ENCODE measurements around the gene ZNF778.
A peak's percentile ranks its signal among the peaks of the same experiment; 100 is the strongest.

ZNF778 gene

DNA sequence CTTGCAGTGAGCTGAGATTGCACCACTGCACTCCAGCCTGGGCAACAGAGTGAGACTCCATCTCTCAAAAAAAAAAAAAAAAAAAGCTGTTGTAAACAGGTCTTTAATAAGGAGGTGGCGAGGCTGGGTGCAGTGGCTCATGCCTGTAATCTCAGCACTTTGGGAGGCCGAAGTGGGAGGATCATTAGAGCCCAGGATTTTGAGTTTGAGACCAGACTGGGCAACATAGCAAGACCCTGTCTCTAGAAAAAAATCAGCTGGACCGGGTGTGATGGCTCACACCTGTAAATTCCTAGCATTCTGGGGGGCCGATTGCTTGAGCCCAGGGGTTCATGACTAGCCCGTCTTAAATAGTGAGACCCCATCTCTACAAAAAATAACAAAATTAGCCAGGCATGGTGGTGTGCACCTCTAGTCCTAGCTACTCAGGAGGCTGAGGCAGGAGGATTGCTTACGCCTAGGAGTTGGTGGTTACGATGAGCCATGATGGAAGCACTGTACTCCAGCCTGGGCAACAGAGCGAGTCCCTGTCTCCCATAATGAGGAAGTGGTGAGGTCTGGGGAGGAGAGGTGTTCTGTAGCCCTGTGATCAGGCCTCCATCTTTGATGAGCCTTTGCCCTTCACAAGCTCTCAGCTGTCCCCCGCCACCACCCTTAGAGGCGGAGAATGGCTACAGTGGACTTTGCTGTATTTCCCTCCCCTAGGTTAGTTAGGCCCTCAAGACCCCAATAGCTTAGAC, 36.2 kb downstream of the ZNF778 start:
- Histone ChIP-seq H3K14ac (ENCODE audit: low read length in 2 of 2) (no peak overlapping the region), H3K4ac (ENCODE audit: low read depth in 1 of 2, low read length in 2 of 2) (no peak overlapping the region), H4K8ac (ENCODE audit: low read length) (no peak overlapping the region), H3K27ac (ENCODE audit: low read length, poor library complexity, severe bottlenecking) (no peak overlapping the region), H3K9me3 (ENCODE audit: control insufficient read depth, low read length) (no peaks in the 10 kb centered on the region), H3K27me3 (ENCODE audit: control insufficient read depth in 1 of 2, insufficient read depth in 1 of 2, low read length in 2 of 2) (no peaks in the 10 kb centered on the region), H2AFZ (ENCODE audit: low read depth, low read length) (no peak overlapping the region), H2BK12ac (ENCODE audit: low read length in 2 of 2) (no peak overlapping the region), H3K9ac (ENCODE audit: low read length) (no peak overlapping the region), H2BK15ac (ENCODE audit: low read depth, poor library complexity, severe bottlenecking) (no peak overlapping the region), H3K36me3 (ENCODE audit: control insufficient read depth in 1 of 2, insufficient read depth in 2 of 2, low read depth in 1 of 2, low read length in 2 of 2) (peaks cover 0 to 3% of the 10 kb centered on the region in 2 experiments), H4K91ac (ENCODE audit: low read length) (no peak overlapping the region), H3K4me3 (ENCODE audit: insufficient read depth in 1 of 2, low read depth in 1 of 2, low read length in 2 of 2) (no peak overlapping the region), H3K23ac (ENCODE audit: low read length in 2 of 2) (no peak overlapping the region), H3K4me1 (ENCODE audit: control insufficient read depth, insufficient read depth, low read depth, low read length) (peaks cover 9% of the 10 kb centered on the region), H2AK5ac (ENCODE audit: low read length, severe bottlenecking) (no peak overlapping the region), H2BK120ac (ENCODE audit: low read depth, low read length) (no peak overlapping the region), H3K79me1 (replicated peaks; ENCODE audit: low read length, poor library complexity, severe bottlenecking) (peaks cover 1% of the 10 kb centered on the region), H3K4me2 (ENCODE audit: low read length, poor library complexity, severe bottlenecking) (no peak overlapping the region), H3K18ac (ENCODE audit: low read depth in 1 of 2, low read length in 2 of 2) (no peak overlapping the region), H2BK5ac (ENCODE audit: low read depth, low read length, poor library complexity, severe bottlenecking) (no peak overlapping the region)
- DNase-seq = no peak
- 95% methylated on average over 10 of the region's 10 CpGs for WGBS

DNA sequence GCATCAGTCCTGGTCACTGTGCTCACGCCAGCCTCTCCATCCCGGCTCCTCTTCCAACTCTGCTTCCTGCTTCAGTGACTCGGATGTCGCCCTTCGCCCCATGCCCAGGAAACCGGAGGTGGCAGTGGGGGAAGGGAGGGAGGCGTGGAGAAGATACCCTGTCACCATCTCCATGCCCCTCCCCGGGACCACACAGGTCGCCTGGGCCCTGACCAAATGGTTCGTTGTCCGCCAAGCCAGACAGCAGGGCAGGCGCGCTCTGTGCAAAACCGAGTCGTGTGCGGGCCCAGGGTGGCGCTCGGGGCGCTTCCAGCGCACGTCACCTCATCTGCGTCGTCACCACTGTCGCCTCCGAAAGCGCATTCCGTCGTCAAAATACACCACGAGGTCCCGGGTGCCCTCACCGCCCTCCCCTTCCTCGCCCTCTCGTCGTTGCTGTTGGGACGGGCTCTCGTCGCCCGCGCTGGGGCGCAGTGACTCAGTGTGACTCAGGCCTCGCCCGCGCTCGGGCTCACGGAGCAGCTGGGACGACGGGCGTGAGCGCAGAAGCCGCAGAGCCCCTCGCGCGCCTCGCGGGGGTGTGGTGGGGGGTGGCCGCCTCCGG, 39.2 kb downstream of the ZNF778 start:
- whole genome bisulfite sequencing = 12% methylated on average over 47 of the region's 57 CpGs
- H3K14ac ChIP-seq (ENCODE audit: low read length in 2 of 2) = no peak overlapping the region
- DNase-seq = peak; percentile 72

GRCh38 chr16:89257281-89257731, 39.8 kb downstream of the ZNF778 start:
- H2AK5ac ChIP-seq (ENCODE audit: low read length, severe bottlenecking) = no peak overlapping the region
- no peak overlapping the region for H3K4ac ChIP-seq (ENCODE audit: low read depth in 1 of 2, low read length in 2 of 2)
- peaks cover 1% of the 10 kb centered on the region for H3K79me1 ChIP-seq (replicated peaks; ENCODE audit: low read length, poor library complexity, severe bottlenecking)
- no peak overlapping the region for H2BK5ac ChIP-seq (ENCODE audit: low read depth, low read length, poor library complexity, severe bottlenecking)
- H3K36me3 ChIP-seq (ENCODE audit: control insufficient read depth in 1 of 2, insufficient read depth in 2 of 2, low read depth in 1 of 2, low read length in 2 of 2) = peaks cover 0 to 6% of the 10 kb centered on the region in 2 experiments
- H2BK12ac ChIP-seq (ENCODE audit: low read length in 2 of 2) = peak overlapping the region in 1 of 2 experiments; percentile 54
- DNase-seq = no peak
- no peak overlapping the region for H2BK120ac ChIP-seq (ENCODE audit: low read depth, low read length)
- H3K4me3 ChIP-seq (ENCODE audit: insufficient read depth in 1 of 2, low read depth in 1 of 2, low read length in 2 of 2) = peak overlapping the region; percentile 33 to 85
- H2AFZ ChIP-seq (ENCODE audit: low read depth, low read length) = peak overlapping the region; percentile 62
- H4K8ac ChIP-seq (ENCODE audit: low read length) = peak overlapping the region; percentile 93
- peak overlapping the region; percentile 83 for H4K91ac ChIP-seq (ENCODE audit: low read length)
- no peak overlapping the region for H3K14ac ChIP-seq (ENCODE audit: low read length in 2 of 2)
- H3K9ac ChIP-seq (ENCODE audit: low read length) = peak overlapping the region; percentile 88
- no peak overlapping the region for H3K27ac ChIP-seq (ENCODE audit: low read length, poor library complexity, severe bottlenecking)
- no peak overlapping the region for H3K4me2 ChIP-seq (ENCODE audit: low read length, poor library complexity, severe bottlenecking)
- peak overlapping the region in 1 of 2 experiments; percentile 70 for H3K23ac ChIP-seq (ENCODE audit: low read length in 2 of 2)
- peaks cover 12% of the 10 kb centered on the region for H3K4me1 ChIP-seq (ENCODE audit: control insufficient read depth, insufficient read depth, low read depth, low read length)
- peak overlapping the region; percentile 54 to 70 for H3K18ac ChIP-seq (ENCODE audit: low read depth in 1 of 2, low read length in 2 of 2)
- no peaks in the 10 kb centered on the region for H3K27me3 ChIP-seq (ENCODE audit: control insufficient read depth in 1 of 2, insufficient read depth in 1 of 2, low read length in 2 of 2)
- H3K9me3 ChIP-seq (ENCODE audit: control insufficient read depth, low read length) = no peaks in the 10 kb centered on the region
- H2BK15ac ChIP-seq (ENCODE audit: low read depth, poor library complexity, severe bottlenecking) = peak overlapping the region; percentile 96
- WGBS = 13% methylated on average over 43 of the region's 44 CpGs

More for the DNA sequence above, 39.2 kb downstream of the ZNF778 start:
- H3K9me3 ChIP-seq (ENCODE audit: control insufficient read depth, low read length) = no peaks in the 10 kb centered on the region
- peaks cover 12% of the 10 kb centered on the region for H3K4me1 ChIP-seq (ENCODE audit: control insufficient read depth, insufficient read depth, low read depth, low read length)
- peak overlapping the region; percentile 96 for H2BK15ac ChIP-seq (ENCODE audit: low read depth, poor library complexity, severe bottlenecking)
- H3K36me3 ChIP-seq (ENCODE audit: control insufficient read depth in 1 of 2, insufficient read depth in 2 of 2, low read depth in 1 of 2, low read length in 2 of 2) = peaks cover 0 to 3% of the 10 kb centered on the region in 2 experiments
- H3K18ac ChIP-seq (ENCODE audit: low read depth in 1 of 2, low read length in 2 of 2) = peak overlapping the region; percentile 37 to 70
- peak overlapping the region; percentile 62 for H2AFZ ChIP-seq (ENCODE audit: low read depth, low read length)
- H3K27me3 ChIP-seq (ENCODE audit: control insufficient read depth in 1 of 2, insufficient read depth in 1 of 2, low read length in 2 of 2) = no peaks in the 10 kb centered on the region
- no peak overlapping the region for H3K4ac ChIP-seq (ENCODE audit: low read depth in 1 of 2, low read length in 2 of 2)
- H4K91ac ChIP-seq (ENCODE audit: low read length) = peak overlapping the region; percentile 83
- H4K8ac ChIP-seq (ENCODE audit: low read length) = peak overlapping the region; percentile 93
- H3K9ac ChIP-seq (ENCODE audit: low read length) = peak overlapping the region; percentile 88
- H3K79me1 ChIP-seq (replicated peaks; ENCODE audit: low read length, poor library complexity, severe bottlenecking) = peaks cover 1% of the 10 kb centered on the region
- H3K4me2 ChIP-seq (ENCODE audit: low read length, poor library complexity, severe bottlenecking) = no peak overlapping the region
- no peak overlapping the region for H2AK5ac ChIP-seq (ENCODE audit: low read length, severe bottlenecking)
- H2BK12ac ChIP-seq (ENCODE audit: low read length in 2 of 2) = peak overlapping the region in 1 of 2 experiments; percentile 50
- H2BK5ac ChIP-seq (ENCODE audit: low read depth, low read length, poor library complexity, severe bottlenecking) = no peak overlapping the region
- H3K27ac ChIP-seq (ENCODE audit: low read length, poor library complexity, severe bottlenecking) = no peak overlapping the region
- peak overlapping the region; percentile 33 to 85 for H3K4me3 ChIP-seq (ENCODE audit: insufficient read depth in 1 of 2, low read depth in 1 of 2, low read length in 2 of 2)
- peak overlapping the region in 1 of 2 experiments; percentile 70 for H3K23ac ChIP-seq (ENCODE audit: low read length in 2 of 2)
- no peak overlapping the region for H2BK120ac ChIP-seq (ENCODE audit: low read depth, low read length)

GRCh38 chr16:89257757-89258465, 40.4 kb downstream of the ZNF778 start:
- peak overlapping the region; percentile 88 for H3K9ac ChIP-seq (ENCODE audit: low read length)
- no peak overlapping the region for H2AK5ac ChIP-seq (ENCODE audit: low read length, severe bottlenecking)
- no peak overlapping the region for H2BK12ac ChIP-seq (ENCODE audit: low read length in 2 of 2)
- H4K8ac ChIP-seq (ENCODE audit: low read length) = peak overlapping the region; percentile 93
- H4K91ac ChIP-seq (ENCODE audit: low read length) = no peak overlapping the region
- H3K14ac ChIP-seq (ENCODE audit: low read length in 2 of 2) = no peak overlapping the region
- 88% methylated on average over 14 of the region's 18 CpGs for WGBS
- no peak overlapping the region for H2BK5ac ChIP-seq (ENCODE audit: low read depth, low read length, poor library complexity, severe bottlenecking)
- H3K4me1 ChIP-seq (ENCODE audit: control insufficient read depth, insufficient read depth, low read depth, low read length) = peaks cover 12% of the 10 kb centered on the region
- no peaks in the 10 kb centered on the region for H3K9me3 ChIP-seq (ENCODE audit: control insufficient read depth, low read length)
- no peak overlapping the region for H2BK120ac ChIP-seq (ENCODE audit: low read depth, low read length)
- no peak overlapping the region for H3K23ac ChIP-seq (ENCODE audit: low read length in 2 of 2)
- no peak overlapping the region for H2AFZ ChIP-seq (ENCODE audit: low read depth, low read length)
- no peak overlapping the region for H3K4me2 ChIP-seq (ENCODE audit: low read length, poor library complexity, severe bottlenecking)
- no peaks in the 10 kb centered on the region for H3K27me3 ChIP-seq (ENCODE audit: control insufficient read depth in 1 of 2, insufficient read depth in 1 of 2, low read length in 2 of 2)
- H3K27ac ChIP-seq (ENCODE audit: low read length, poor library complexity, severe bottlenecking) = no peak overlapping the region
- H3K79me1 ChIP-seq (replicated peaks; ENCODE audit: low read length, poor library complexity, severe bottlenecking) = peaks cover 3% of the 10 kb centered on the region
- peaks cover 0 to 6% of the 10 kb centered on the region in 2 experiments for H3K36me3 ChIP-seq (ENCODE audit: control insufficient read depth in 1 of 2, insufficient read depth in 2 of 2, low read depth in 1 of 2, low read length in 2 of 2)
- no peak overlapping the region for H2BK15ac ChIP-seq (ENCODE audit: low read depth, poor library complexity, severe bottlenecking)
- H3K4ac ChIP-seq (ENCODE audit: low read depth in 1 of 2, low read length in 2 of 2) = no peak overlapping the region
- no peak for DNase-seq
- no peak overlapping the region for H3K18ac ChIP-seq (ENCODE audit: low read depth in 1 of 2, low read length in 2 of 2)
- peak overlapping the region in 1 of 2 experiments; percentile 85 for H3K4me3 ChIP-seq (ENCODE audit: insufficient read depth in 1 of 2, low read depth in 1 of 2, low read length in 2 of 2)
